OCI-LY3 (cell line): Measurements from ENCODE around the gene RTKN.

Experiments
- CTCF ChIP-seq: fragments of 200-600, 300-600 bp; sonication (generic); IDR thresholded peaks from 2 replicates; pipeline ENCODE4 v1.5.1; 2014; ENCODE audit warnings: antibody characterized with exemption, low read length, low read depth
- EZH2phosphoT487 ChIP-seq: fragments of 200-600 bp; shearing (Covaris generic); IDR thresholded peaks from 2 replicates; pipeline ENCODE4 v1.6.1; 2018; ENCODE audit warnings: antibody characterized with exemption, mixed run types, low read depth

- TF ChIP-seq CTCF (no peak), EZH2phosphoT487 (no peak)
Observed at GRCh38 chr2:74401891-74402290, 39.8 kb downstream of the RTKN start.
